ENCODE data around the gene TM9SF1. TPM values are rescaled to one million over a fixed set of nuclear protein-coding genes. Genes with fewer than 3 reads are reported as not detected.
A peak's percentile ranks its signal among the peaks of the same experiment; 100 is the strongest.

Gene TM9SF1
- total and polyA plus RNA-seq, 9 of the 15 experiments (the other 6 are each of a cell fraction or from before 2014, with no cell fraction given), result 5.3 to 20.3 (median 11.8) TPM

DNA sequence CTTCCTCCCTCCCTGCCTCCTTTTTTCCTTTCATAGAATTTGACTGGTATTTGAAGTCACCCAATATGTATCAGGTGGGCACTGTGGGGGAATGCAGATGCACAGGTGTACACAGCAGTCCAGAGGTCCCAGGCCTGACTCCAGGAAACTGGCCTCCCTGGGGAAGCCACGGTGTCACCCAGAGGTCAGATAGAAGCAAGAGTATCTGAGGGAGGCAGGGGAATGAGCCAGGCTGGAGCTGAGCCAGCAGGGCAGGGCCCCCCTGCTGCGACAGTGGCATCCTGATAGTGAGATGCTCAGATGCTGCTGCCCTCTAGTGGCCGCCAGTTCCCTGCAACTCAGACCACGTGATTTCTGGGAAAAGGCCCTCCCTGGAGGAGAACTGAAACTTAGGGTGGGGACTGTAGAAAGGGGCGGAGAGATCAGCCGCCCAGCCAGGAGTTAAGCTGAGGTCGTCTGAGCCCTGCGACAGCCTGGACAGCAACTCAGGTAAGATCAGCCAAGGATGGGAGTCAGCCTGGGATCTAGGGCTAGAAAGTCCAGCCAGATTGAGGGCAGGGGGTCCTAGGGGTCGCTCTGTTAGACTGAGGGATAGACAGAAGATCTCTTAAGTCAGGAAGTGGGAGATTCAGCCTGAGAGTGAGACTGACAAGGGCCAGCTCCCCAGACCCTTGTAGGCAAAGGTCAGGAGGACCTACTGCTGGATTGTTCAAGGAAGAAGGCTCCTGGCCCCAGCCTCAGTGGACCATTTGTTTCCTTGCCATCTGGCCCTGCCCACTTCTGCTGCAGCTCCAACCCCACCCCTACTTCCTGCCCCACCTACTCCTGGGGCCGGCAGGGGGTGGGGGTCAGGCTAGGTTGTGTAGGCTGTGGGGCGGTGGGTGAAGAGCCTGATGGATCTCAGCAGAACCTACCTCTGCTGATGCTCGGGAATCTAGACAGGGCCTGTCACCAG, 34.1 kb downstream of the TM9SF1 start, which contains the start of gene IRF9 (continued):
- TF ChIP-seq ZNF184 (CRISPR knock-in tag; IDR thresholded peaks at IDR 0.05) (no peak), ZNF3 (CRISPR knock-in tag; IDR thresholded peaks at IDR 0.05) (no peak), GMEB1 (CRISPR knock-in tag; IDR thresholded peaks at IDR 0.05) (no peak), GTF2B (IDR thresholded peaks at IDR 0.05; ENCODE audit: extremely low read depth, insufficient read length) (no peak), CTBP1 (IDR thresholded peaks at IDR 0.05; ENCODE audit: borderline replicate concordance) (peak; percentile 96), ZNF507 (tag; conservative IDR thresholded peaks at IDR 0.05) (no peak), MYC (IDR thresholded peaks at IDR 0.05; ENCODE audit: low read depth, low read length) (peak; percentile 89), MYC (CRISPR knock-in tag; IDR thresholded peaks at IDR 0.05; ENCODE audit: borderline replicate concordance, low read depth) (no peak), SMARCE1 (IDR thresholded peaks at IDR 0.05) (no peak), RFX1 (IDR thresholded peaks at IDR 0.05) (no peak), POLR2A (conservative IDR thresholded peaks at IDR 0.05) (peak; percentile 73), ARID4B (CRISPR knock-in tag; IDR thresholded peaks at IDR 0.05) (0 out of 2 replicates have a peak, but pooled peaks have one; percentile 40), CREB5 (CRISPR knock-in tag; IDR thresholded peaks at IDR 0.05) (no peak)
- TF ChIP-seq, protein P1, sequence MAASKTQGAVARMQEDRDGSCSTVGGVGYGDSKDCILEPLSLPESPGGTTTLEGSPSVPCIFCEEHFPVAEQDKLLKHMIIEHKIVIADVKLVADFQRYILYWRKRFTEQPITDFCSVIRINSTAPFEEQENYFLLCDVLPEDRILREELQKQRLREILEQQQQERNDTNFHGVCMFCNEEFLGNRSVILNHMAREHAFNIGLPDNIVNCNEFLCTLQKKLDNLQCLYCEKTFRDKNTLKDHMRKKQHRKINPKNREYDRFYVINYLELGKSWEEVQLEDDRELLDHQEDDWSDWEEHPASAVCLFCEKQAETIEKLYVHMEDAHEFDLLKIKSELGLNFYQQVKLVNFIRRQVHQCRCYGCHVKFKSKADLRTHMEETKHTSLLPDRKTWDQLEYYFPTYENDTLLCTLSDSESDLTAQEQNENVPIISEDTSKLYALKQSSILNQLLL (CRISPR knock-in tag; IDR thresholded peaks at IDR 0.05; ENCODE audit: borderline replicate concordance), result no peak
- TF ChIP-seq, protein P2, sequence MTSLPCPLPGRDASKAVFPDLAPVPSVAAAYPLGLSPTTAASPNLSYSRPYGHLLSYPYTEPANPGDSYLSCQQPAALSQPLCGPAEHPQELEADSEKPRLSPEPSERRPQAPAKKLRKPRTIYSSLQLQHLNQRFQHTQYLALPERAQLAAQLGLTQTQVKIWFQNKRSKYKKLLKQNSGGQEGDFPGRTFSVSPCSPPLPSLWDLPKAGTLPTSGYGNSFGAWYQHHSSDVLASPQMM (CRISPR knock-in tag; IDR thresholded peaks at IDR 0.05), result no peak
- TF ChIP-seq, protein P3, sequence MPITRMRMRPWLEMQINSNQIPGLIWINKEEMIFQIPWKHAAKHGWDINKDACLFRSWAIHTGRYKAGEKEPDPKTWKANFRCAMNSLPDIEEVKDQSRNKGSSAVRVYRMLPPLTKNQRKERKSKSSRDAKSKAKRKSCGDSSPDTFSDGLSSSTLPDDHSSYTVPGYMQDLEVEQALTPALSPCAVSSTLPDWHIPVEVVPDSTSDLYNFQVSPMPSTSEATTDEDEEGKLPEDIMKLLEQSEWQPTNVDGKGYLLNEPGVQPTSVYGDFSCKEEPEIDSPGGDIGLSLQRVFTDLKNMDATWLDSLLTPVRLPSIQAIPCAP (CRISPR knock-in tag; IDR thresholded peaks at IDR 0.05; ENCODE audit: borderline replicate concordance), result no peak
